GM19025 (cell line): ENCODE data around the gene DENND11.

ENCODE experiments used
- ATAC-seq: cut with Tn5 transposase; IDR thresholded peaks from one replicate; pipeline ENCODE4 v1.9.1; 2021; ENCODE audit warnings: mild to moderate bottlenecking, low read depth, moderate library complexity; ENCODE audit not compliant: unreplicated experiment

DENND11 gene

GRCh38 chr7:141702047-141702567 is at the start of gene DENND11:
DENND11 (minus strand) TSS chr7:141702166; CDS start chr7:141702153, 13 bp downstream.
- peak; percentile 77 for ATAC-seq

- no peak for ATAC-seq
Observed at GRCh38 chr7:141748396-141748795, 46.4 kb upstream of the DENND11 start.

- no peak for ATAC-seq
Observed at GRCh38 chr7:141744131-141744530, 42.2 kb upstream of the DENND11 start.

GRCh38 chr7:141742229-141742628 is 40.3 kb upstream of the DENND11 start:
- ATAC-seq = no peak

GRCh38 chr7:141739250-141739649 is 37.3 kb upstream of the DENND11 start:
- ATAC-seq = no peak

GRCh38 chr7:141738592-141739013 is 36.6 kb upstream of the DENND11 start:
- ATAC-seq = no peak

GRCh38 chr7:141737836-141738591 is 36.0 kb upstream of the DENND11 start, which contains the start of gene SSBP1:
SSBP1 (plus strand) TSS chr7:141738358; CDS start chr7:141739167, 809 bp downstream.
- peak; percentile 82 for ATAC-seq

GRCh38 chr7:141737118-141737835 is 35.3 kb upstream of the DENND11 start:
- no peak for ATAC-seq

- ATAC-seq = no peak
Observed at GRCh38 chr7:141731476-141732149, 29.6 kb upstream of the DENND11 start.

- no peak for ATAC-seq
Observed at GRCh38 chr7:141729020-141729419, 27.1 kb upstream of the DENND11 start.

GRCh38 chr7:141722529-141722928 is 20.6 kb upstream of the DENND11 start:
- no peak for ATAC-seq

- ATAC-seq = no peak
Observed at GRCh38 chr7:141717450-141717849, 15.5 kb upstream of the DENND11 start.

GRCh38 chr7:141715794-141716689 is 14.1 kb upstream of the DENND11 start:
- ATAC-seq = no peak

- no peak for ATAC-seq
Observed at GRCh38 chr7:141715018-141715417, 13.1 kb upstream of the DENND11 start.

GRCh38 chr7:141714571-141714970 is 12.6 kb upstream of the DENND11 start:
- no peak for ATAC-seq

- ATAC-seq = no peak
Observed at GRCh38 chr7:141713890-141714289, 11.9 kb upstream of the DENND11 start.

GRCh38 chr7:141712603-141713255 is 10.8 kb upstream of the DENND11 start:
- no peak for ATAC-seq

- ATAC-seq = no peak
Observed at GRCh38 chr7:141710301-141710700, 8.3 kb upstream of the DENND11 start.

- ATAC-seq = no peak
Observed at GRCh38 chr7:141709749-141710148, 7.8 kb upstream of the DENND11 start.
